ENCODE results near the gene STK40.
A peak's percentile ranks its signal among the peaks of the same experiment; 100 is the strongest.

STK40 gene

DNA sequence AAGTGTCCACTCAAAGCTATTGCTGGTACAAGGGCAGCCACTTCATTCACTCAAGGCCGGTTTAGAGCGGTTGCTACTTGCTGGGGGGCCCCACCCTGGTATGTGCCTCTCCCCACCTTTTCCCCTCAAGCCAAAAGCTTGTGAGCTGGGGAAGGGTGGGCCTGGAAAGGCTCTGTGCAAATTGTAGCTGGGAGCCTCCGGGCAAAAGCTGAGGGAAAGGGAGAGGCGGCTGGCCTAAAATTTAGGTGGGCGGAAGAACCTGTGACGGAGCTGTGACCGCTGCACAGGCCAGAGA lies 79.9 kb downstream of the STK40 start:
- Histone ChIP-seq H3K27ac (peak overlapping the region in 2 of 11 experiments; percentile 7 to 66; a peak in 2 of 22 replicates), H3K9ac (peak overlapping the region; percentile 67 to 83 (median 77); a peak in 19 of 22 replicates), H3K4me3 (peak overlapping the region in 8 of 10 experiments; percentile 67 to 83 (median 74); a peak in 14 of 20 replicates)

GRCh38 chr1:36304970-36305914 lies 80.5 kb downstream of the STK40 start:
- H3K36me3 ChIP-seq, result peaks cover 39 to 58% (median 52%) of the 10 kb centered on the region in 11 experiments
- no peak for TF ChIP-seq Cebpa-rat (IDR thresholded peaks at IDR 0.05)
- no peaks in the 10 kb centered on the region for H3K27me3 ChIP-seq
- peaks cover 4 to 70% (median 48%) of the 10 kb centered on the region in 11 experiments; a peak in 21 of 22 replicates for H4K20me1 ChIP-seq
- H3K4me2 ChIP-seq, result peak overlapping the region; percentile 95 to 100 (median 100); a peak in 19 of 22 replicates
- H3K9ac ChIP-seq, result peak overlapping the region in 6 of 11 experiments; percentile 70 to 78 (median 76); a peak in 6 of 22 replicates
- peaks cover 24 to 76% (median 41%) of the 10 kb centered on the region in 10 experiments for H3K4me1 ChIP-seq
- 0 out of 22 replicates have a peak overlapping the region, but pooled peaks of 3 of the 11 experiments have one; percentile 33 to 66 (median 38) for H3K27ac ChIP-seq
- H3K9me3 ChIP-seq (replicated peaks in 1 of 11), result no peaks in the 10 kb centered on the region
- peak overlapping the region in 2 of 10 experiments; percentile 71 to 74; a peak in 1 of 20 replicates for H3K4me3 ChIP-seq

More for the DNA sequence above, 79.9 kb downstream of the STK40 start:
- Histone ChIP-seq H4K20me1 (peaks cover 4 to 64% (median 47%) of the 10 kb centered on the region in 11 experiments; a peak in 21 of 22 replicates), H3K4me2 (peak overlapping the region; percentile 95 to 100 (median 100)), H3K27me3 (no peaks in the 10 kb centered on the region), H3K36me3 (peaks cover 33 to 58% (median 46%) of the 10 kb centered on the region in 11 experiments), H3K4me1 (peaks cover 24 to 70% (median 39%) of the 10 kb centered on the region in 10 experiments), H3K9me3 (replicated peaks in 1 of 11) (no peaks in the 10 kb centered on the region)
- TF ChIP-seq Cebpa-rat (IDR thresholded peaks at IDR 0.05), result no peak

- peak overlapping the region in 3 of 11 experiments; percentile 24 to 38 (median 33); a peak in 2 of 22 replicates for H3K27ac ChIP-seq
- peaks cover 4 to 77% (median 56%) of the 10 kb centered on the region in 11 experiments; a peak in 21 of 22 replicates for H4K20me1 ChIP-seq
- H3K9ac ChIP-seq, result peak overlapping the region in 4 of 11 experiments; percentile 17 to 36 (median 22); a peak in 3 of 22 replicates
- H3K4me2 ChIP-seq, result peak overlapping the region in 5 of 11 experiments; percentile 8 to 100 (median 95); a peak in 9 of 22 replicates
- H3K4me1 ChIP-seq, result peaks cover 24 to 83% (median 48%) of the 10 kb centered on the region in 10 experiments
- no peaks in the 10 kb centered on the region for H3K27me3 ChIP-seq
- TF ChIP-seq Cebpa-rat (IDR thresholded peaks at IDR 0.05), result no peak
- no peaks in the 10 kb centered on the region for H3K9me3 ChIP-seq (replicated peaks in 1 of 11)
- no peak overlapping the region for H3K4me3 ChIP-seq
- H3K36me3 ChIP-seq, result peaks cover 46 to 65% (median 57%) of the 10 kb centered on the region in 11 experiments
Measured at GRCh38 chr1:36304521-36304920, 81.2 kb downstream of the STK40 start.

- H3K9ac ChIP-seq, result peak overlapping the region in 2 of 11 experiments; percentile 4 to 30; a peak in 1 of 22 replicates
- peaks cover 4 to 84% (median 62%) of the 10 kb centered on the region in 11 experiments; a peak in 21 of 22 replicates for H4K20me1 ChIP-seq
- peak overlapping the region in 3 of 11 experiments; percentile 23 to 38 (median 33); a peak in 3 of 22 replicates for H3K27ac ChIP-seq
- peaks cover 53 to 72% (median 59%) of the 10 kb centered on the region in 11 experiments for H3K36me3 ChIP-seq
- H3K4me2 ChIP-seq, result peak overlapping the region in 5 of 11 experiments; percentile 18 to 100 (median 95); a peak in 9 of 22 replicates
- no peaks in the 10 kb centered on the region for H3K9me3 ChIP-seq (replicated peaks in 1 of 11)
- H3K4me3 ChIP-seq, result no peak overlapping the region
- H3K27me3 ChIP-seq, result no peaks in the 10 kb centered on the region
- TF ChIP-seq Cebpa-rat (IDR thresholded peaks at IDR 0.05), result no peak
- H3K4me1 ChIP-seq, result peaks cover 24 to 91% (median 52%) of the 10 kb centered on the region in 10 experiments
Measured at GRCh38 chr1:36303650-36304360, 81.9 kb downstream of the STK40 start.

GRCh38 chr1:36303244-36303643 lies 82.5 kb downstream of the STK40 start:
- Histone ChIP-seq H3K36me3 (peaks cover 57 to 78% (median 65%) of the 10 kb centered on the region in 11 experiments), H3K9ac (peak overlapping the region in 2 of 11 experiments; percentile 30 to 36; a peak in 1 of 22 replicates), H4K20me1 (peaks cover 4 to 90% (median 68%) of the 10 kb centered on the region in 11 experiments; a peak in 21 of 22 replicates), H3K27ac (no peak overlapping the region), H3K9me3 (replicated peaks in 1 of 11) (no peaks in the 10 kb centered on the region), H3K4me1 (peaks cover 20 to 93% (median 55%) of the 10 kb centered on the region in 10 experiments), H3K4me3 (no peak overlapping the region), H3K4me2 (peak overlapping the region in 5 of 11 experiments; percentile 18 to 100 (median 95); a peak in 6 of 22 replicates), H3K27me3 (no peaks in the 10 kb centered on the region)
- no peak for TF ChIP-seq Cebpa-rat (IDR thresholded peaks at IDR 0.05)

GRCh38 chr1:36301220-36301619 lies 84.5 kb downstream of the STK40 start:
- peaks cover 4 to 80% (median 40%) of the 10 kb centered on the region in 10 experiments; a peak in 19 of 20 replicates for H3K4me1 ChIP-seq
- H4K20me1 ChIP-seq, result peaks cover 4 to 88% (median 70%) of the 10 kb centered on the region in 11 experiments; a peak in 21 of 22 replicates
- peak overlapping the region in 2 of 11 experiments; percentile 1 to 6; a peak in 1 of 22 replicates for H3K9ac ChIP-seq
- peak overlapping the region in 9 of 11 experiments; percentile 10 to 70 (median 58); a peak in 12 of 22 replicates for H3K27ac ChIP-seq
- TF ChIP-seq Cebpa-rat (IDR thresholded peaks at IDR 0.05), result no peak
- no peaks in the 10 kb centered on the region for H3K9me3 ChIP-seq (replicated peaks in 1 of 11)
- H3K4me2 ChIP-seq, result peak overlapping the region in 3 of 11 experiments; percentile 48 to 58 (median 49); a peak in 3 of 22 replicates
- H3K36me3 ChIP-seq, result peaks cover 77 to 98% (median 85%) of the 10 kb centered on the region in 11 experiments
- no peaks in the 10 kb centered on the region for H3K27me3 ChIP-seq
- H3K4me3 ChIP-seq, result no peak overlapping the region

DNA sequence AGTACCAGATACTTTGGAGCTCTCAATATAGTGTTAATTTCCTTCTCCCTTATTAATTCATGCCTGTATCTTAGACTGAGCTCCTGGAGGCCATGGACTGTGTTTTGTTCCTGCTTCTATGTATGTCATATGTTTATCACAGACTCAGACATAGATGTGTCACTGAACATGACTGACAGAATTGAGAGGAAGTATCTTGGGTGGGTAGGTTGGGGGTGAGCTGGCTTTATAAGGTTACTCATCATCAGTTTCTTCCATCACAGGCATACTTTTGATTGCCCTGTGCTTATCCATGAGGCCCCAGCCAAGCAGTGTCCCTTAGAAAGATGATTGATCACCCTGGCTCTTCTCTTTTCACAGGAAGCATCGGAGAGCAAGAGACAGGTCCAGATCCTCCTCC lies 85.2 kb downstream of the STK40 start:
- peaks cover 4 to 88% (median 70%) of the 10 kb centered on the region in 11 experiments; a peak in 21 of 22 replicates for H4K20me1 ChIP-seq
- no peaks in the 10 kb centered on the region for H3K27me3 ChIP-seq
- peaks cover 84 to 100% (median 92%) of the 10 kb centered on the region in 11 experiments for H3K36me3 ChIP-seq
- peak overlapping the region; percentile 42 to 70 (median 56); a peak in 19 of 22 replicates for H3K27ac ChIP-seq
- H3K9me3 ChIP-seq (replicated peaks in 1 of 11), result no peaks in the 10 kb centered on the region
- peak overlapping the region in 3 of 11 experiments; percentile 1 to 42 (median 31); a peak in 3 of 22 replicates for H3K9ac ChIP-seq
- peak overlapping the region in 4 of 11 experiments; percentile 30 to 58 (median 48); a peak in 7 of 22 replicates for H3K4me2 ChIP-seq
- H3K4me1 ChIP-seq, result peaks cover 0 to 73% (median 33%) of the 10 kb centered on the region in 10 experiments; a peak in 15 of 20 replicates
- no peak for TF ChIP-seq Cebpa-rat (IDR thresholded peaks at IDR 0.05)
- H3K4me3 ChIP-seq, result no peak overlapping the region

- Histone ChIP-seq H3K27ac (peak overlapping the region in 1 of 11 experiments; percentile 70; a peak in 1 of 22 replicates), H3K4me1 (peaks cover under 1 to 54% (median 22%) of the 10 kb centered on the region in 10 experiments; a peak in 16 of 20 replicates), H3K36me3 (peaks cover 97 to 100% (median 100%) of the 10 kb centered on the region in 11 experiments), H3K4me2 (peak overlapping the region in 3 of 11 experiments; percentile 5 to 48 (median 13); a peak in 2 of 22 replicates), H3K9me3 (replicated peaks in 1 of 11) (no peaks in the 10 kb centered on the region), H3K4me3 (no peak overlapping the region), H3K9ac (no peak overlapping the region), H4K20me1 (peaks cover 4 to 82% (median 65%) of the 10 kb centered on the region in 11 experiments; a peak in 20 of 22 replicates), H3K27me3 (no peaks in the 10 kb centered on the region)
- 0 out of 22 replicates have a peak, but pooled peaks of 1 of the 11 experiments have one; percentile 17 for TF ChIP-seq Cebpa-rat (IDR thresholded peaks at IDR 0.05)
Measured at GRCh38 chr1:36298640-36299039, 87.1 kb downstream of the STK40 start.
